GM12874 (cell line): Measurements from ENCODE around the gene GPR146.

Experiments
- TF ChIP-seq, protein P1 (sequence below): IDR thresholded peaks from 2 replicates; pipeline ENCODE4 v1.5.1; 2011; ENCODE audit warnings: low read depth, mild to moderate bottlenecking, control low read depth, low read length, moderate library complexity; ENCODE audit not compliant: insufficient read depth

GPR146 gene

DNA sequence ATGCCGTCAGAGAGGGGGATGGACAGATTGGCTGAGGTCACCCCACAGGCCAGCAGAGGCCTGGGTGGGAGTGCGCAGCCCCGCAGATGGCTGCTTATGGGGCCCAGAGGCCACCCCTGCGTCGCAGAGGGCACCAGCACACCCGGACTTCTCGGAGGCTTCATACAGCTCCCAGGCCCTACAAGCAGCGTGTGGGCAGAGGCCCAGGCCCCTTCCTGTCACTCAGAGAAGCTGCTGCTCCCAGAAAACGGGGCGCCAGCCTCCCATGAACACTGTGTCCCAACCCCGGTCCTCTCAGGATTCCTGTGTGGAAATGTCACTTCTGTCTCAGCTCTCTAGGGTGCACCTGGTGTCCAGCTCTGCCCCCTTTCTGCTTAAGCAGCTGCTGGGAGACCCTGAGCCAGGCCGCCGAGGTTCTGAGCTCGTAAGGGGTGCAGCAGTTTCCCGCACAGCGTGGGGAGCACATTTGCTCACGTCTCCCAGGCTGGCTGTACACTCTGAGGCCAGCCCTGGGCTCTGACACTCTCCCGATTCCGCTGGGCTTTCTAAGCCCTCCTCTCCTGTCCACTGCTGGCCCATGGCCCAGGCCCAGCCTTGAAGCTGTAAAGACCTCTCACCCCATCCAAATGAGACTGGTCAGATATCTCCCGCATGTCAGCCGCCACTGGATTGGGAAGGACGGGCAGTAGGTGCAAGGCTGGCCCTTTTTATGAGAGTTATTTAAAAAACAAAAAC is 6.8 kb downstream of the GPR146 start:
- TF ChIP-seq, protein P1, sequence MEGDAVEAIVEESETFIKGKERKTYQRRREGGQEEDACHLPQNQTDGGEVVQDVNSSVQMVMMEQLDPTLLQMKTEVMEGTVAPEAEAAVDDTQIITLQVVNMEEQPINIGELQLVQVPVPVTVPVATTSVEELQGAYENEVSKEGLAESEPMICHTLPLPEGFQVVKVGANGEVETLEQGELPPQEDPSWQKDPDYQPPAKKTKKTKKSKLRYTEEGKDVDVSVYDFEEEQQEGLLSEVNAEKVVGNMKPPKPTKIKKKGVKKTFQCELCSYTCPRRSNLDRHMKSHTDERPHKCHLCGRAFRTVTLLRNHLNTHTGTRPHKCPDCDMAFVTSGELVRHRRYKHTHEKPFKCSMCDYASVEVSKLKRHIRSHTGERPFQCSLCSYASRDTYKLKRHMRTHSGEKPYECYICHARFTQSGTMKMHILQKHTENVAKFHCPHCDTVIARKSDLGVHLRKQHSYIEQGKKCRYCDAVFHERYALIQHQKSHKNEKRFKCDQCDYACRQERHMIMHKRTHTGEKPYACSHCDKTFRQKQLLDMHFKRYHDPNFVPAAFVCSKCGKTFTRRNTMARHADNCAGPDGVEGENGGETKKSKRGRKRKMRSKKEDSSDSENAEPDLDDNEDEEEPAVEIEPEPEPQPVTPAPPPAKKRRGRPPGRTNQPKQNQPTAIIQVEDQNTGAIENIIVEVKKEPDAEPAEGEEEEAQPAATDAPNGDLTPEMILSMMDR, result no peak

DNA sequence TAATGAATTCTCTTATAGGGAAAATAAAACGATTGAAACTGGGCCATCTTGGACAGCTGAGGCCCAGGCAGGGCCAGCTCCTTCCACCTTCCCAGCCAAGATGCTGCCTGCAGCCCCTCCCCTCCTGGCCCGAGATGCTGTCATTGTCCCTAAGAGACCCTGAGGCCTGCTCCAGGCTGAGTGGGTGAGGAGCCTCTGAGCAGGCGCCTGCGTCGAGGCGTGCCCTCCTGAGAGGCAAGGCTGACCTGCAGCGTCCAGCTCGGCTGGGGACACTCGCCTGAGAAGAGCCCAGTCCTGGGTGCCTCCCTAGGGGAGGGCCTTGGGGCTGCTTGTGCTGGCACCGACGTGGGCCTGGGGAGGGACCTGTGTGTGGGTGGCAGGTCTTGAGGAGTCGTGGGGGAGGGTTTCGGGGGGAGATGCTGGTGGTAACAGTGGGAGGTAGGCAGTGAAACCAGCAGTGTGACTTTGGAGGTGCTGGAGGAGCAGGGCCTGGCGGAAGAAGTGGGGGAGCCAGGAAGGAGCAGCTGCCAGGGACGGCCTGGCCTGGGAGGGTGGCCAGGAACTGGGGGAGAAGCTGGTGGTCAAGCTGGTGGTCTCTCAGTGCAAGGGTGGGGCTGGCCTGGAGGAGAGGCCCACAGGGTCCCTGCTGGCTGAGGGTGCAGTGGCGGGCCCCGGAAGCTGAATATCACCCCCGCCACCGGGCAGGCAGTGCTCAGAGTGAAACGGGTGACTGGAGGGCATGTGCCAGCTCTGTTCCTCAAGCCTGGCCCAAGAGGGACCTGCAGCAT is 7.9 kb downstream of the GPR146 start:
- TF ChIP-seq, protein P1, result no peak

DNA sequence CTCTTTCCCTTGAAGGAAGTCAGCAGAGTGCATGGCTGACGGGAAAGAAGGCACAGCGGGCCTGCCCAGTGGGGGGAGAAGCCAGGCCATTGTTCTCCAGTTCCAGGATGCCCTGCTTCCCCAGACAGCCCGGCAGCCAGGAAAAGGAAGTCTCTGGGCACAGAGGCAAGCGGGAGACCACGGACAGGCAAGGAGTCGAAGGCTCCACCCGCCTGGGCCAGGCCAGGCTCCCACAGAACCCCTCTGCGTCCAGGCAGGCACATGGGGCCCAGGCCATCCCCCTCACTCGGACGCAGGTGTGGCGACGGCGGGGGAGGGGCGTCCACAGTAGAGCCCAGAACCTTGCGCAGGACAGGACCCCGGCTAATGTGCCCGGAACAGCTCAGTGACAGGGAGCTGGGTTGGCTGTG is 8.7 kb downstream of the GPR146 start:
- TF ChIP-seq, protein P1, result no peak

DNA sequence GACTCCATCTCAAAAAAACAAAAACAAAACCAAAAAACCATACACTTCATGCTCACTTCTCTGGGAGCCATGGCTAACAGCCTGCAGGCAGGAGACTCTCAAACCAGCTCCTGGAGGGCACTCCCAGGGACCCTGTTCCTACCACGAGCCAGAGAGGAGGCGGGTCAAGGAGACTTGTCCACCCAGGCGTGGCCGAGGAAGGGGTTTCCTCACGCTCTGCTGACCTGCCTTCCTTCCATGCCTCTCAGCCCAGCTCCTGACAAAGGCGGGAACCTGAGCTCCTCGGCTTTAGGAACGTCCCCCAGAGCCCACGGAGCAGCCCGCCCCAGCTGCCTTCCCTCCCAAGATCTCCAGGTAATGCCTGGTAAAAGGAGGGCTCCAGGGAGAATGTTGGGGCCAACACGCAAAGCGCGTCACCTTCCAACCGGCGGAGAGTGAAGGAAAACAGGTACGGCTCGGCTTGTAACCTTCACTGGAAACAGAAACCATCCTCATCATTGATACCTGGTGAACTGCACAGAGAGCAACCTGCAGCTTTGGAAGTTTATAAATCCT is 9.5 kb downstream of the GPR146 start:
- TF ChIP-seq, protein P1, result no peak

DNA sequence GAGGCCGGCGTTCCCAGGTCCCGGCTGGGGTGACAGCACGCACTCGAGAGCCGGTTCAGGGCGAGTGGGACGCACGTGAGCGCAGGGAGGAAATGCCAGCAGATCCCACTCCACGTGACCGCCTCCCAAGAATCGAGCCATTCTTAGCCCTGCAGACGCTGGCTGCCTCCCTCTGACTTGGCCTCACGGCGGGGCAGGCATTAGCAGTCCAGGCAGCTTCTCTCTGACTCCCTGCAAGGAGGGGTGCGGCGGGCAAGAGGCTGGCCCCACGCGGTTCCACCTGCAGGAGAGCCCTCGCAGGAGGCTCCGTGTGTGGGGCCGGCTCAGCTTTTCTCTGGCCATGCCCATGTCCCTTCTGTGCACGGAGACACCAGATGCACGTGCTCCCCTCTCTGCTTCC is 10.1 kb downstream of the GPR146 start:
- TF ChIP-seq, protein P1, result no peak

- TF ChIP-seq, protein P1, result no peak
Measured at GRCh38 chr7:1054861-1055450, 10.6 kb downstream of the GPR146 start.

DNA sequence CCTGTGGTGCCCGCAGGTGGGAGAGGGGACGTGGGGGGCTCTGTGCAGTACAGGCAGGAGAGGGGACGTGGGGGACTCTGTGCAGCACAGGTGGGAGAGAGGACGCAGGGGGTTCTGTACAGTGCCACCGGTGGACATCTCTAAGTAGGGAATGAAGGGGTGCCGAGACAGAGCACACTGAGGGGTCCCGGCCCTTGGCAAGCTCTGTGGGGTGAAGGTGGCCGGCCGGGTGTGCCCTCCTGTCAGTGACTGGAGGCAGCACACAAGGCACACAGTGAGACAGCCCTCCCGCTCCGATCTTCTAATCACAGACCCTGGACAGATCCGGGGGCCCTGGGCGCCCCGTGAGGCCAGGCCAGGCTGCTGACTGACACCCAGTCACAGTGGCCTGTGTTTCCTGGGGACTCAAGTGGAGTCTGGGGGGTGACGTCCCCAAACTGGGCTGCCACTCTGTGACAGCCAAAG is 11.2 kb downstream of the GPR146 start:
- TF ChIP-seq, protein P1, result no peak
